ENCODE results near the gene CCN6. TPM values are rescaled to one million over a fixed set of nuclear protein-coding genes. Genes with fewer than 3 reads are reported as not detected.
"Not testable (repeated sequence)": the region's sequence is repeated elsewhere in the genome, so short reads cannot be mapped to it uniquely, and the experiment has no call there.

The CCN6 gene
- total RNA-seq, 2 experiments from 2014 or later: not detected

- Mint-ChIP-seq H3K27ac (no peak overlapping the region), H3K4me3 (no peak overlapping the region), H3K4me1 (ENCODE audit: low read depth) (peaks cover 3% of the 10 kb centered on the region), H3K36me3 (ENCODE audit: low read depth) (peaks cover 2% of the 10 kb centered on the region), H3K27me3 (ENCODE audit: low read depth) (peaks cover 22% of the 10 kb centered on the region), H3K9me3 (ENCODE audit: insufficient read depth) (no peaks in the 10 kb centered on the region)
- ChIA-PET POLR2A (interaction anchor here (0.6 to 2.1 kb wide), 10 partner anchors 11 to 829 kb away, joined by 3 to 6 read pairs (median 3); partner anchors contain the start of gene REV3L), CTCF (interaction anchor here (0.8 to 7.5 kb wide), 10 partner anchors 28 to 483 kb away, joined by 3 to 99 read pairs (median 4); no protein-coding TSS in a partner anchor)
- DNase-seq: no peak
- no peak for ATAC-seq
Measured at GRCh38 chr6:112087916-112088315, 34.0 kb downstream of the CCN6 start.

DNA sequence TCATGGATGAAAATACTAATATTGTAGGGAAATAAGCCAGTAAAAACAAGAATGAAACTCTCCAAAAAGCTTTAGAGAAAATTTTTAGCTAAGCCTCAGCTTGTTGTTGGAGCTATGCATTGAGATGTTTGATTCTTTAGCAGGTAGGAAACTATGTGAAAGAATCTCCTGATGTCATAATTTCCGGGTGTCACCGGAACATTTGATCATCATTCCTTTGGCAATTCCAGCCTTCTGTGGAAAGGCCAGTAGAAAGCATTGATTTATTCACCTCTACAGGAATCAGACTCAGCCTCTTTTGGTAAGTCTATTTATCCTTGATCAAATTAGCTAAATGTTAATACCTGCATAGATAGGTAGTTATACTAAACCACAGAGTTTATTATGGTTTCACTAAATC lies 43.0 kb downstream of the CCN6 start:
- Mint-ChIP-seq H3K27ac (no peak overlapping the region), H3K4me1 (ENCODE audit: low read depth) (no peaks in the 10 kb centered on the region), H3K36me3 (ENCODE audit: low read depth) (no peaks in the 10 kb centered on the region), H3K4me3 (no peak overlapping the region), H3K27me3 (ENCODE audit: low read depth) (peaks cover 7% of the 10 kb centered on the region), H3K9me3 (ENCODE audit: insufficient read depth) (no peaks in the 10 kb centered on the region)
- CTCF ChIA-PET: no interaction called here
- POLR2A ChIA-PET: no interaction called here
- DNase-seq: no peak
- no peak for ATAC-seq

- H3K4me3 Mint-ChIP-seq: no peak overlapping the region
- DNase-seq (no peak), ATAC-seq (no peak)
- POLR2A ChIA-PET: no interaction called here
- H3K27me3 Mint-ChIP-seq (ENCODE audit: low read depth): peaks cover 5% of the 10 kb centered on the region
- CTCF ChIA-PET: interaction anchor here (1.0 to 1.5 kb wide), 2 partner anchors 14 to 62 kb away, joined by 3 read pairs; no protein-coding TSS in a partner anchor
- no peaks in the 10 kb centered on the region for H3K36me3 Mint-ChIP-seq (ENCODE audit: low read depth)
- no peaks in the 10 kb centered on the region for H3K4me1 Mint-ChIP-seq (ENCODE audit: low read depth)
- no peaks in the 10 kb centered on the region for H3K9me3 Mint-ChIP-seq (ENCODE audit: insufficient read depth)
- no peak overlapping the region for H3K27ac Mint-ChIP-seq
Measured at GRCh38 chr6:112100561-112100960, 46.7 kb downstream of the CCN6 start.

- H3K4me3 Mint-ChIP-seq; H3K27ac Mint-ChIP-seq; POLR2A ChIA-PET; DNase-seq; H3K4me1 Mint-ChIP-seq (ENCODE audit: low read depth); H3K36me3 Mint-ChIP-seq (ENCODE audit: low read depth); H3K9me3 Mint-ChIP-seq (ENCODE audit: insufficient read depth); CTCF ChIA-PET; ATAC-seq: not testable (repeated sequence)
- H3K27me3 Mint-ChIP-seq (ENCODE audit: low read depth): peaks cover 10% of the 10 kb centered on the region
Measured at GRCh38 chr6:112106026-112106425, 52.1 kb downstream of the CCN6 start.

DNA sequence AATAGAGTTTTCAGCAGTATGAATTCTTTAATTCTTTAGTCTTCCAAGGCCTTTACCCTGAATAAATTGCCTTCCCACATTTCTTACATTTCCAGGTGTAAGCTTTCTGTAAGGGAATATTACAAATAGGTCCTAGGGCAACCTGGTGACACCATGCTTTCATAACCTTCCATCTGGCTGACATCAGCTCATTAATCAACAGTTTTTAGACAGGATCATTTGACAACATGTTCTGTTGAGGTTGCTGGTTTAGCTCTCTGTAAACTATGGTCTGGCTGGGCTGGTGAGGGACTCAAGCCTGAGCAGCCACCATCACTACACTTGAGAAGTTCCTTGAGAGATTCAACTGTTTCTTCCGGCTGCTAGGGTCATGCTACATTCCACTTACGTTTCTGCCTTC lies 52.7 kb downstream of the CCN6 start:
- POLR2A ChIA-PET: no interaction called here
- CTCF ChIA-PET: no interaction called here
- Mint-ChIP-seq H3K36me3 (ENCODE audit: low read depth) (no peaks in the 10 kb centered on the region), H3K9me3 (ENCODE audit: insufficient read depth) (no peaks in the 10 kb centered on the region), H3K4me3 (no peak overlapping the region), H3K4me1 (ENCODE audit: low read depth) (no peaks in the 10 kb centered on the region), H3K27ac (no peak overlapping the region), H3K27me3 (ENCODE audit: low read depth) (peaks cover 11% of the 10 kb centered on the region)
- DNase-seq (no peak), ATAC-seq (no peak)

DNA sequence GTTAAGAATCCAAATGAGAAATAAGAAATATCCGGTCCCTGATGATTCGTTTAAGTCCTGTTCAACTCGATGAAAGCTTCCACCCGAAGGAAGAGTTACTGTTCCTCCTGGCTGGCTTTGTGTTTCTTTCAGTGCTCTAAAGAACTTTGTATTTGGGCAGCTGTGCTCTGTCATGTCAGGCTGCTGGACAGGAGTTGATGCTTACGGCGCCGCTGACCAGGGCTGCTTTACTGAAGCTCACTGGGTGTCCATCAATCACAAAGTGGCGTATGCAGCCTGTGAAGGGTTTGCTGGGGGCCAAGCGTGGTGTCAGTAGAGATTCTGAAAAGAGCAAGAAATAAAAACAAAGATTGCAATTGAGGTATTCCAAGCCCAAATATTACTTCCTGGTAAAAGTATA lies 55.4 kb downstream of the CCN6 start:
- Mint-ChIP-seq H3K27me3 (ENCODE audit: low read depth) (peaks cover 19% of the 10 kb centered on the region), H3K27ac (no peak overlapping the region), H3K4me3 (no peak overlapping the region), H3K4me1 (ENCODE audit: low read depth) (no peaks in the 10 kb centered on the region), H3K36me3 (ENCODE audit: low read depth) (no peaks in the 10 kb centered on the region), H3K9me3 (ENCODE audit: insufficient read depth) (no peaks in the 10 kb centered on the region)
- ChIA-PET POLR2A (no interaction called here), CTCF (interaction anchor here (1.1 to 1.4 kb wide), 3 partner anchors 22 to 66 kb away, joined by 3 to 7 read pairs (median 4); partner anchors contain the start of genes FAM229B and TUBE1)
- ATAC-seq: no peak
- DNase-seq: no peak

- no peak overlapping the region for H3K4me3 Mint-ChIP-seq
- no peak overlapping the region for H3K27ac Mint-ChIP-seq
- no peaks in the 10 kb centered on the region for H3K9me3 Mint-ChIP-seq (ENCODE audit: insufficient read depth)
- H3K36me3 Mint-ChIP-seq (ENCODE audit: low read depth): no peaks in the 10 kb centered on the region
- ChIA-PET POLR2A (no interaction called here), CTCF (no interaction called here)
- DNase-seq (no peak), ATAC-seq (no peak)
- peaks cover 17% of the 10 kb centered on the region for H3K4me1 Mint-ChIP-seq (ENCODE audit: low read depth)
- peaks cover 20% of the 10 kb centered on the region for H3K27me3 Mint-ChIP-seq (ENCODE audit: low read depth)
Measured at GRCh38 chr6:112113431-112113830, 59.5 kb downstream of the CCN6 start.

DNA sequence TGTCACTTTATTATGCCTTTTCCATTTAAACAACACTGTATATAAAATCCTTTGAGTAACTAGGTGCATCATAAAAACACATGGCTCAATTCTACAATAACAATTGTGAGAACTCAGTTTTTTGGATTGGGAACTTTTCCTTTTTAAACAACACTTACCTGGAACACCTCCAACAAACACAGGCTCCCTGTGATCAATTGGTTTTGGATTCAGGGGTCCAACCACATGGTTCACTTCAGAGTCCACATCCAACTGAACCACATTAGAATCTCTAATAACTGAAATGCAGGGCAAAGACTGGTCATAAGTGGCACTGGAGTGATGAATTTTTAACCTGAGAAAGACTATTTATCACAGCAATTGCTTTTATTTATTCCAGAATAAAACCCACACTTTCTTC lies 60.0 kb downstream of the CCN6 start:
- H3K4me3 Mint-ChIP-seq: no peak overlapping the region

DNA sequence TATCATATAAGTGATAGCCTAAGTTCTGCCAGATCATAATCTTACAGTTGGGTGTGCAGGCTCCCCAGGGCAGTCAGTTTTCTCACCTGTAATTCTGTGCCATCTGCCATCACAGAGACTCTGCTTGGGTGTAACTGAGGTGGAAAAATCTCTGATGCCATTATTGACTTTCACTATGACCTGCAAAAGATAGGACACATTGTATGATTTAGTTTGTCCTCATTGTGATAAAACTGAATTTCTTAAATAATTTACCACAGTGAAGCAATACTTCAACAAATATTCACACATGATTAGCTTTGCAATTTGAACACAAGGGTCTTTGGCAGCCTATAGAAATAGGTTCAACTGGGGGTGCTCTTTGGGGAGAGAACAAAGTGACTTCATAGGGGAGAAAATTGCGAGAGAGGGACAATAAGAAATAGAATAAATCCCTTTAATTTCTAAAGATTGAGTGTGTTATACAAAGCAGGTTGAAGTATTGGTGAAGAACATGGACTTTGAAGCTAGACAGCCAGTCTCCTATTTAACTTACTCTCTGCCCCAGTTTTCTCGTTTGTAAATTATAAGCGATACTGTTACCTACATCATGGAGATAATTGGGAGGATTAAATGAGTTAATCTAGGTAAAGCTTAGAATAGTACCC lies 60.8 kb downstream of the CCN6 start:
- ChIA-PET CTCF (interaction anchor here (1.5 to 2.7 kb wide), 2 partner anchors 14 to 27 kb away, joined by 3 to 12 read pairs; partner anchors contain the start of genes FAM229B and TUBE1), POLR2A (no interaction called here)
- DNase-seq: no peak
- Mint-ChIP-seq H3K4me3 (no peak overlapping the region), H3K9me3 (ENCODE audit: insufficient read depth) (no peaks in the 10 kb centered on the region), H3K27me3 (ENCODE audit: low read depth) (peaks cover 16% of the 10 kb centered on the region), H3K4me1 (ENCODE audit: low read depth) (peaks cover 17% of the 10 kb centered on the region), H3K27ac (no peak overlapping the region), H3K36me3 (ENCODE audit: low read depth) (no peaks in the 10 kb centered on the region)
- no peak for ATAC-seq

More for the DNA sequence above, 60.0 kb downstream of the CCN6 start:
- no peak for ATAC-seq
- Mint-ChIP-seq H3K27me3 (ENCODE audit: low read depth) (peaks cover 20% of the 10 kb centered on the region), H3K27ac (no peak overlapping the region), H3K9me3 (ENCODE audit: insufficient read depth) (no peaks in the 10 kb centered on the region), H3K36me3 (ENCODE audit: low read depth) (no peaks in the 10 kb centered on the region), H3K4me1 (ENCODE audit: low read depth) (peaks cover 17% of the 10 kb centered on the region)
- ChIA-PET CTCF (no interaction called here), POLR2A (no interaction called here)
- DNase-seq: no peak

DNA sequence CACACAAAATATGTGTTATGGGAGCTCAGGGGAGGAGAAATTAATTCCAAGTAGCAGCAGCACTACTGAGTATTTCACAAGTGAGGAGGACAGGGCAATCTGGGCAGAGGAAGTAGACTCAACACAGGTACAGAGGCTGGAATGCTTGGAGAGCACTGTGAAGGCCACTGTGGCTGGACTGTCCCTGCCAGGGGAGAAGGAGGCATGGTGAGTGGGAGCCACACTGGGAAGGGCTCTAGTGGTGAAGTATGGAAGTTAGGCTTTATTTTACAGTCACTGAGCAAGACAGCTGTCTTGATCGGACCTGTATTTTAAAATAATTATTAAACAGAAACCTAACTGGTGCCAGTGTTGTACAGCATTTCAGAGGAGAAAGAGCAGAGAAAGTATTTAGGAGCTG lies 62.3 kb downstream of the CCN6 start:
- no peak overlapping the region for H3K4me3 Mint-ChIP-seq
- POLR2A ChIA-PET: no interaction called here
- H3K4me1 Mint-ChIP-seq (ENCODE audit: low read depth): peaks cover 17% of the 10 kb centered on the region
- H3K27me3 Mint-ChIP-seq (ENCODE audit: low read depth): peaks cover 15% of the 10 kb centered on the region
- H3K36me3 Mint-ChIP-seq (ENCODE audit: low read depth): no peaks in the 10 kb centered on the region
- H3K27ac Mint-ChIP-seq: no peak overlapping the region
- ATAC-seq: no peak
- no peak for DNase-seq
- no peaks in the 10 kb centered on the region for H3K9me3 Mint-ChIP-seq (ENCODE audit: insufficient read depth)
- CTCF ChIA-PET: interaction anchor here (1.1 to 2.7 kb wide), 2 partner anchors 29 to 47 kb away, joined by 4 to 12 read pairs; partner anchors contain the start of genes FAM229B and TUBE1

DNA sequence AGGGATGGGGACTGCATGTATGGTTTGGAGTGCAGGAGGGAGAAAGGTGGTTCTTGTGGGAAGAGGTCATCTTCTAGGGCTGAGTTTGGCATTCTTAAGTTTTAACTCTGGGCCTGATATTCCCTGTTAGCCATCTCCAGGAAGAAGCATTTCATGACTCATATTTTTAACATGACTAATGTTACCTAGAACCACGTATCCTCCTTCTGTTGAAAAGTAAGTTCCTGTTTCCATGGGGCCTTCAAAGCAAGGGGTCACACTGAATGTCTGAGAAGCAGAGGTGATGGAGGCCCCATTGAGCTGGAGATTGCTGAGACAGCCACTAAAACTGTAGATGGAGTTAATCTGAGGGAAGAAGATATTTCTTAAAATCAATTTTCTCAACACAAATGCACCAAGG lies 63.6 kb downstream of the CCN6 start:
- Mint-ChIP-seq H3K4me3 (no peak overlapping the region), H3K9me3 (ENCODE audit: insufficient read depth) (no peaks in the 10 kb centered on the region), H3K27me3 (ENCODE audit: low read depth) (peaks cover 10% of the 10 kb centered on the region), H3K36me3 (ENCODE audit: low read depth) (no peaks in the 10 kb centered on the region), H3K27ac (no peak overlapping the region), H3K4me1 (ENCODE audit: low read depth) (peaks cover 17% of the 10 kb centered on the region)
- DNase-seq (peak; percentile 29), ATAC-seq (peak; percentile 55)
- ChIA-PET POLR2A (no interaction called here), CTCF (interaction anchor here (0.8 to 1.6 kb wide), 4 partner anchors 12 to 33 kb away, joined by 3 to 6 read pairs (median 3); partner anchors contain the start of genes FAM229B and TUBE1)

DNA sequence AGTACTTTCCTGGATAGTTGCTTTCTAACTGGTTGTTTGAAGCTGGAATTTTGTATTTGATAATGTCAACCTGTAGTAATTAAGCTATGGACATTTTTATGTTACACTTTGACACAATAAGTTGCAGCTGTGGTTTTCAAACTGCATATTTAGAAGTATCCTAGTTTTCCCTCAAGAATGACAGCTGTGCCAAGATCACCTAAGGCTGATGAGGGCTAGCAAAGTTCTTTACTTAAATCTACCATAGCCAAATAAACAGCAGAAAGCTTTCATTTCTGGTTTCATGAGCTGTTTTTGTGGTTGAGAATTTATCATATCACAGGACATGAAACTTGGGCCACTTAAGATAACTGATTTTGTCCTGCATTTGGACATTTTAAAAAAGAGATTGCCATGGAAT lies 64.1 kb downstream of the CCN6 start:
- Mint-ChIP-seq H3K27me3 (ENCODE audit: low read depth) (peaks cover 10% of the 10 kb centered on the region), H3K36me3 (ENCODE audit: low read depth) (no peaks in the 10 kb centered on the region), H3K27ac (no peak overlapping the region), H3K9me3 (ENCODE audit: insufficient read depth) (no peaks in the 10 kb centered on the region), H3K4me1 (ENCODE audit: low read depth) (peaks cover 18% of the 10 kb centered on the region), H3K4me3 (no peak overlapping the region)
- POLR2A ChIA-PET: no interaction called here
- ATAC-seq (no peak), DNase-seq (no peak)
- CTCF ChIA-PET: interaction anchor here (0.8 to 1.6 kb wide), 4 partner anchors 12 to 33 kb away, joined by 3 to 6 read pairs (median 3); partner anchors contain the start of genes FAM229B and TUBE1

Data from activated CD8-positive, alpha-beta T cell treated with anti-CD3 and anti-CD28 coated beads, Interleukin-2, amount 10 ng/mL, durations not matched to agents 7 days and 5 days (primary cell).